ENCODE results near the gene NTN4. TPM values are rescaled to one million over a fixed set of nuclear protein-coding genes. Genes with fewer than 3 reads are reported as not detected.
"Not testable (repeated sequence)": the region's sequence is repeated elsewhere in the genome, so short reads cannot be mapped to it uniquely, and the experiment has no call there.

Gene NTN4
- total RNA-seq, 1 donor from 2014 or later = 63.9 TPM

GRCh38 chr12:95789126-95790032, 1.2 kb downstream of the NTN4 start:
- Histone ChIP-seq H3K4me1 (peaks cover 0 to 4% of the 10 kb centered on the region in 2 donors), H3K27ac (peak overlapping the region; percentile 91 to 94), H3K9me3 (no peaks in the 10 kb centered on the region), H3K4me3 (peak overlapping the region; percentile 89 to 96), H3K27me3 (no peaks in the 10 kb centered on the region), H3K36me3 (peaks cover 0 to 5% of the 10 kb centered on the region in 2 donors)
- DNase-seq (ENCODE audit: low spot score in 2 of 2) = peak in 1 of 2 donors; percentile 74
- no peak for TF ChIP-seq CTCF (IDR thresholded peaks at IDR 0.05)
- intact Hi-C loops (cut with DNase I) = loop anchor here (5.0 kb wide), 1 partner anchor 52 kb away; no protein-coding TSS in a partner anchor

GRCh38 chr12:95788637-95789036, 1.9 kb downstream of the NTN4 start:
- no peaks in the 10 kb centered on the region for H3K27me3 ChIP-seq
- peaks cover 0 to 4% of the 10 kb centered on the region in 2 donors for H3K4me1 ChIP-seq
- peaks cover 0 to 5% of the 10 kb centered on the region in 2 donors for H3K36me3 ChIP-seq
- H3K9me3 ChIP-seq = no peaks in the 10 kb centered on the region
- peak overlapping the region; percentile 89 to 96 for H3K4me3 ChIP-seq
- DNase-seq (ENCODE audit: low spot score in 2 of 2) = no peak
- TF ChIP-seq CTCF (IDR thresholded peaks at IDR 0.05) = no peak
- no peak overlapping the region for H3K27ac ChIP-seq
- intact Hi-C loops (cut with DNase I) = no loop called here

- Histone ChIP-seq H3K4me1 (peaks cover 0 to 4% of the 10 kb centered on the region in 2 donors), H3K9me3 (no peaks in the 10 kb centered on the region), H3K27me3 (no peaks in the 10 kb centered on the region), H3K27ac (no peak overlapping the region), H3K4me3 (no peak overlapping the region), H3K36me3 (peaks cover 0 to 5% of the 10 kb centered on the region in 2 donors)
- no peak for TF ChIP-seq CTCF (IDR thresholded peaks at IDR 0.05)
- no peak for DNase-seq (ENCODE audit: low spot score in 2 of 2)
- intact Hi-C loops (cut with DNase I) = no loop called here
Observed at GRCh38 chr12:95787274-95787818, 3.2 kb downstream of the NTN4 start.

GRCh38 chr12:95784915-95785314, 5.6 kb downstream of the NTN4 start:
- no peak for TF ChIP-seq CTCF (IDR thresholded peaks at IDR 0.05)
- Histone ChIP-seq H3K4me1 (peaks cover 0 to 7% of the 10 kb centered on the region in 2 donors), H3K27ac (no peak overlapping the region), H3K36me3 (peaks cover 0 to 8% of the 10 kb centered on the region in 2 donors), H3K27me3 (no peaks in the 10 kb centered on the region), H3K9me3 (no peaks in the 10 kb centered on the region), H3K4me3 (no peak overlapping the region)
- DNase-seq (ENCODE audit: low spot score in 2 of 2) = no peak
- intact Hi-C loops (cut with DNase I) = no loop called here

GRCh38 chr12:95784286-95784685, 6.3 kb downstream of the NTN4 start:
- no peaks in the 10 kb centered on the region for H3K27me3 ChIP-seq
- H3K4me1 ChIP-seq = peaks cover 0 to 6% of the 10 kb centered on the region in 2 donors
- DNase-seq (ENCODE audit: low spot score in 2 of 2) = no peak
- TF ChIP-seq CTCF (IDR thresholded peaks at IDR 0.05) = no peak
- no peaks in the 10 kb centered on the region for H3K9me3 ChIP-seq
- H3K27ac ChIP-seq = peak overlapping the region in 1 of 2 donors; percentile 19
- H3K36me3 ChIP-seq = peaks cover 0 to 8% of the 10 kb centered on the region in 2 donors
- intact Hi-C loops (cut with DNase I) = no loop called here
- no peak overlapping the region for H3K4me3 ChIP-seq

- H3K4me3 ChIP-seq; H3K27ac ChIP-seq; H3K9me3 ChIP-seq; H3K4me1 ChIP-seq; H3K36me3 ChIP-seq; DNase-seq (ENCODE audit: low spot score in 2 of 2); intact Hi-C loops (cut with DNase I); H3K27me3 ChIP-seq: not testable (repeated sequence)
Observed at GRCh38 chr12:95775466-95775865, 15.1 kb downstream of the NTN4 start.
